Activated B cell treated with CpG ODN at 0.5 μM for 24 hours (primary cell): Measurements from ENCODE around the gene ELK4. TPM values are rescaled to one million over a fixed set of nuclear protein-coding genes. Genes with fewer than 3 reads are reported as not detected.

Source experiments
- ATAC-seq: fragments of 200-7000 bp; cut with Tn5 transposase; one replicate; pipeline ENCODE4 v1.10.0; 2021; ENCODE audit warnings: low read depth, mild to moderate bottlenecking, moderate library complexity
- CTCF ChIA-PET: fragments of 350-600 bp; sonication (Branson Sonifier 250); formaldehyde crosslinking; loops from one replicate; lab custom pipeline; 2021; ENCODE audit warnings: antibody characterized with exemption; lab: Charles Lee
- POLR2A ChIA-PET: fragments of 350-600 bp; sonication (Branson Sonifier 250); formaldehyde crosslinking; loops from one replicate; lab custom pipeline; 2021; ENCODE audit warnings: antibody characterized with exemption; lab: Charles Lee
- DNase-seq: peaks from one replicate; pipeline ENCODE4 v3.0.0; 2022
- H3K27ac Mint-ChIP-seq: one replicate; pipeline ENCODE4 v1.8.0; 2020; ENCODE audit warnings: mixed read lengths
- H3K27me3 Mint-ChIP-seq: one replicate; pipeline ENCODE4 v1.8.0; 2021; ENCODE audit warnings: mixed read lengths
- H3K36me3 Mint-ChIP-seq: one replicate; pipeline ENCODE4 v1.8.0; 2021; ENCODE audit warnings: low read depth, mixed read lengths
- H3K4me1 Mint-ChIP-seq: one replicate; pipeline ENCODE4 v1.8.0; 2021; ENCODE audit warnings: mixed read lengths
- H3K4me3 Mint-ChIP-seq: one replicate; pipeline ENCODE4 v1.8.0; 2020; ENCODE audit warnings: mild to moderate bottlenecking, mixed read lengths
- H3K9me3 Mint-ChIP-seq: one replicate; pipeline ENCODE4 v1.8.0; 2020; ENCODE audit warnings: mixed read lengths
- CTCF ChIP-seq: fragments of 200-600 bp; IDR thresholded peaks from one replicate; pipeline ENCODE4 v1.8.0; 2022; ENCODE audit warnings: antibody characterized with exemption, mild to moderate bottlenecking
- intact Hi-C: fragments of 100-400 bp; cut with micrococcal nuclease; formaldehyde crosslinking; loops from one replicate; pipeline ENCODE4 v1.15.1; 2024
- total RNA-seq: library from RNA; stranded (reverse); gene quantifications from 2 replicates; pipeline ENCODE4 v1.2.3, GENCODE V29; 2022

Gene ELK4
- total RNA-seq, 1 donor from 2014 or later = 141 TPM

GRCh38 chr1:205616563-205617293, 15.1 kb downstream of the ELK4 start:
- POLR2A ChIA-PET = no interaction called here
- peaks cover 85% of the 10 kb centered on the region for H3K36me3 Mint-ChIP-seq
- DNase-seq = no peak
- intact Hi-C loops = no loop called here
- no peaks in the 10 kb centered on the region for H3K9me3 Mint-ChIP-seq
- TF ChIP-seq CTCF = no peak
- H3K27me3 Mint-ChIP-seq = no peaks in the 10 kb centered on the region
- no peak for ATAC-seq
- peaks cover 16% of the 10 kb centered on the region for H3K4me1 Mint-ChIP-seq
- no peak overlapping the region for H3K27ac Mint-ChIP-seq
- CTCF ChIA-PET = no interaction called here
- H3K4me3 Mint-ChIP-seq = no peak overlapping the region

- Mint-ChIP-seq H3K4me1 (peaks cover 21% of the 10 kb centered on the region), H3K36me3 (peaks cover 89% of the 10 kb centered on the region)
Observed at GRCh38 chr1:205615789-205616188, 16.0 kb downstream of the ELK4 start.

GRCh38 chr1:205613854-205614412, 17.9 kb downstream of the ELK4 start:
- Mint-ChIP-seq H3K27me3 (no peaks in the 10 kb centered on the region), H3K9me3 (no peaks in the 10 kb centered on the region), H3K27ac (no peak overlapping the region), H3K4me3 (no peak overlapping the region), H3K4me1 (peaks cover 24% of the 10 kb centered on the region), H3K36me3 (peaks cover 85% of the 10 kb centered on the region)
- no peak for ATAC-seq
- ChIA-PET CTCF (interaction anchor here (1.0 kb wide), 1 partner anchor 21 kb away, joined by 3 read pairs; no protein-coding TSS in a partner anchor), POLR2A (interaction anchor here (0.6 to 1.3 kb wide), 2 partner anchors 8 to 18 kb away, joined by 3 to 6 read pairs; partner anchors contain the start of gene ELK4)
- intact Hi-C loops = no loop called here
- TF ChIP-seq CTCF = no peak
- DNase-seq = no peak

More at GRCh38 chr1:205615789-205616188, 16.0 kb downstream of the ELK4 start:
- intact Hi-C loops = no loop called here
- TF ChIP-seq CTCF = no peak
- Mint-ChIP-seq H3K4me3 (no peak overlapping the region), H3K27me3 (no peaks in the 10 kb centered on the region), H3K27ac (no peak overlapping the region), H3K9me3 (no peaks in the 10 kb centered on the region)
- POLR2A ChIA-PET = no interaction called here
- DNase-seq (no peak), ATAC-seq (no peak)
- CTCF ChIA-PET = interaction anchor here (0.8 kb wide), 1 partner anchor 43 kb away, joined by 3 read pairs; no protein-coding TSS in a partner anchor

GRCh38 chr1:205612556-205612955, 19.3 kb downstream of the ELK4 start:
- Mint-ChIP-seq H3K27me3 (no peaks in the 10 kb centered on the region), H3K36me3 (peaks cover 83% of the 10 kb centered on the region), H3K9me3 (no peaks in the 10 kb centered on the region), H3K4me1 (peaks cover 24% of the 10 kb centered on the region), H3K27ac (no peak overlapping the region), H3K4me3 (no peak overlapping the region)
- TF ChIP-seq CTCF = no peak
- no peak for ATAC-seq
- no peak for DNase-seq
- CTCF ChIA-PET = no interaction called here
- POLR2A ChIA-PET = interaction anchor here (0.6 to 1.3 kb wide), 2 partner anchors 16 to 20 kb away, joined by 6 to 7 read pairs; partner anchors contain the start of gene ELK4
- intact Hi-C loops = no loop called here

- peaks cover 83% of the 10 kb centered on the region for H3K36me3 Mint-ChIP-seq
- H3K27ac Mint-ChIP-seq = no peak overlapping the region
- CTCF ChIA-PET = no interaction called here
- H3K4me3 Mint-ChIP-seq = no peak overlapping the region
- H3K27me3 Mint-ChIP-seq = no peaks in the 10 kb centered on the region
- ATAC-seq (no peak), DNase-seq (no peak)
- intact Hi-C loops = no loop called here
- no peaks in the 10 kb centered on the region for H3K9me3 Mint-ChIP-seq
- POLR2A ChIA-PET = interaction anchor here (0.6 kb wide), 1 partner anchor 17 kb away, joined by 7 read pairs; no protein-coding TSS in a partner anchor
- H3K4me1 Mint-ChIP-seq = peaks cover 24% of the 10 kb centered on the region
- TF ChIP-seq CTCF = no peak
Observed at GRCh38 chr1:205612104-205612503, 19.7 kb downstream of the ELK4 start.
